Heart left ventricle (tissue), 16 donors: ENCODE measurements around the gene PLA2G4B. TPM values are rescaled to one million over a fixed set of nuclear protein-coding genes. Genes with fewer than 3 reads are reported as not detected.

ENCODE experiments used
- ATAC-seq, 4 donors: fragments of 200-7000 bp; cut with Tn5 transposase; one replicate each; pipeline ENCODE4 v1.9.1; 2020 to 2022; ENCODE audit warnings: moderate library complexity in 4 of 4, mild to moderate bottlenecking in 3 of 4, moderate number of reproducible peaks in 1 of 4
- DNase-seq, 5 donors: peaks; one replicate each; pipeline ENCODE4 v3.0.0-alpha.2; 2020
- H3K27ac ChIP-seq, 12 donors: fragments of 200-600 bp; sonication (generic) in 4 of 12; one replicate each; pipeline versions ENCODE4 v1.5.0 to v1.8.0; 2016 to 2022; ENCODE audit warnings: mild to moderate bottlenecking in 2 of 12
- H3K27me3 ChIP-seq, 9 donors: fragments of 200-600 bp; sonication (generic) in 2 of 9; one replicate each; pipeline versions ENCODE4 v1.5.1 to v1.8.0; 2016 to 2022; ENCODE audit warnings: mild to moderate bottlenecking in 3 of 9
- H3K36me3 ChIP-seq, 9 donors: fragments of 200-600 bp; sonication (generic) in 2 of 9; one replicate each; pipeline versions ENCODE4 v1.5.0 to v1.8.0; 2018 to 2022; ENCODE audit warnings: mild to moderate bottlenecking in 2 of 9
- H3K4me1 ChIP-seq, 12 donors: fragments of 200-600 bp; sonication (generic) in 4 of 12; one replicate each; pipeline versions ENCODE4 v1.5.0 to v1.8.0; 2016 to 2022; ENCODE audit warnings: mild to moderate bottlenecking in 3 of 12
- H3K4me3 ChIP-seq, 12 donors: fragments of 200-600 bp; sonication (generic) in 4 of 12; one replicate each; pipeline versions ENCODE4 v1.5.0 to v1.8.0; 2017 to 2022; ENCODE audit warnings: mild to moderate bottlenecking in 9 of 12, moderate library complexity in 4 of 12
- H3K9me3 ChIP-seq, 12 donors: fragments of 200-600 bp; sonication (generic) in 4 of 12; one replicate each; pipeline versions ENCODE4 v1.5.0 to v1.8.0; 2016 to 2022; ENCODE audit warnings: mild to moderate bottlenecking in 1 of 12
- CTCF ChIP-seq, 12 donors: fragments of 200-600 bp; sonication (generic) in 4 of 12; IDR thresholded peaks; one replicate each; pipeline versions ENCODE4 v1.5.0 to v1.8.0; 2018 to 2022; ENCODE audit warnings: antibody characterized with exemption in 12 of 12, mild to moderate bottlenecking in 5 of 12
- POLR2A ChIP-seq, 2 donors: fragments of 450-650 bp; IDR thresholded peaks; one replicate each; pipeline ENCODE4 v1.6.1; 2017; ENCODE audit warnings: antibody characterized with exemption in 2 of 2, mild to moderate bottlenecking in 2 of 2, moderate library complexity in 2 of 2
- WGBS, 4 donors: extraction: QIAGEN DNeasy Blood & Tissue Kit in 2 of 4; methylation state at CpG; one replicate each; pipeline versions ENCODE4 v1.1.5 to v1.1.7; 2013 to 2018; 5-methylcytosine and 5-hydroxymethylcytosine counted together
- intact Hi-C, 10 donors: fragments of 100-400 bp; cut with DNase I; formaldehyde crosslinking; loops; one replicate each; pipeline versions ENCODE4 v1.11.1 to v1.14.2; 2022
- polyA plus RNA-seq, 2 donors: library from polyadenylated mRNA; stranded (reverse); fragments of 200-250 nt; gene quantifications; one replicate each; pipeline ENCODE4 v1.2.3, GENCODE V29; 2013
- total RNA-seq, 9 donors: library from RNA; depleted of rRNA in 2 of 9; stranded (reverse); fragments of >200 nt in 2 of 9; fragmentation: NEBNext Ultra II Directional in 3 of 9; extraction: Animal tissue kit (Norgen Biotek cat#: 25700) in 3 of 9; gene quantifications; one replicate each; pipeline versions ENCODE4 v1.1.0 to v1.2.4, GENCODE V29; 2016 to 2023
- donor health status: ischemic (EF 13 %, LVEDD 7.1; RV severe dilation, severe dysfunction).
- donor health status: healthy with polysubstance abuse.
- donor health status: DM: no; HTN: yes; CAD: no.
- donor health status: DM: no; HTN: no; CAD: no.
- donor health status: ischemic (EF 25% LVEDD 6.9; RV normal size, moderate dysfunction).
- donor health status: ischemic (EF 25% LVEDD 5.7; RV mildly dilated, moderate dysfunction).
- donor health status: healthy.
- donor health status: DM: yes; HTN: yes; CAD: no.
- donor health status: ischemic (EF 35%, LVEDD 5.7; RV mildly dilated, moderate dysfunction).
- donor health status: nonischemic (EF 11% LVEDD 7.7; RV severe dilation, severe dysfunction).
- donor health status: DM: yes; HTN: yes; CAD: no.
- donor health status: PGD.
- donor health status: ischemic (EF 29% LVEDD 5.4; RV normal size, mild dysfunction).
- donor health status: nonischemic (EF 23%, LVEDD 6.1; RV moderate dilation, normal function).

Gene PLA2G4B
- total and polyA plus RNA-seq, 11 donors = 0.38 to 6.0 (median 2.8) TPM

- Histone ChIP-seq H3K4me1 (no peaks in the 10 kb centered on the region), H3K27me3 (peaks cover 0 to 4% (median 0%) of the 10 kb centered on the region in 9 donors), H3K36me3 (peaks cover 0 to 4% (median 0%) of the 10 kb centered on the region in 9 donors), H3K4me3 (no peak overlapping the region), H3K9me3 (no peaks in the 10 kb centered on the region), H3K27ac (no peak overlapping the region)
- intact Hi-C loops = no loop called here
- no peak for ATAC-seq
- TF ChIP-seq POLR2A (IDR thresholded peaks at IDR 0.05) = no peak
- no peak for TF ChIP-seq CTCF (IDR thresholded peaks at IDR 0.05)
- 74 to 90% (median 88%) methylated on average over 9 to 10 of the region's 10 CpGs for WGBS, 4 donors
- DNase-seq = no peak
Measured at GRCh38 chr15:41853831-41854230, 15.2 kb downstream of the PLA2G4B start.

GRCh38 chr15:41854443-41854842 lies 15.8 kb downstream of the PLA2G4B start:
- WGBS, 4 donors = 89 to 96% (median 95%) methylated on average over 8 to 9 of the region's 9 CpGs
- Histone ChIP-seq H3K27ac (no peak overlapping the region), H3K9me3 (no peaks in the 10 kb centered on the region), H3K27me3 (peaks cover 0 to 4% (median 0%) of the 10 kb centered on the region in 9 donors), H3K4me1 (no peaks in the 10 kb centered on the region), H3K36me3 (no peaks in the 10 kb centered on the region), H3K4me3 (no peak overlapping the region)
- intact Hi-C loops = no loop called here
- DNase-seq (no peak), ATAC-seq (no peak)
- no peak for TF ChIP-seq CTCF (IDR thresholded peaks at IDR 0.05)
- TF ChIP-seq POLR2A (IDR thresholded peaks at IDR 0.05) = no peak

- peaks cover 0 to 4% (median 0%) of the 10 kb centered on the region in 9 donors for H3K27me3 ChIP-seq
- ATAC-seq (no peak), DNase-seq (no peak)
- H3K9me3 ChIP-seq = no peaks in the 10 kb centered on the region
- H3K27ac ChIP-seq = no peak overlapping the region
- no peaks in the 10 kb centered on the region for H3K4me1 ChIP-seq
- H3K36me3 ChIP-seq = no peaks in the 10 kb centered on the region
- WGBS, 4 donors = 83 to 88% (median 85%) methylated on average over 17 to 30 of the region's 30 CpGs
- H3K4me3 ChIP-seq = no peak overlapping the region
- TF ChIP-seq CTCF (IDR thresholded peaks at IDR 0.05) (no peak), POLR2A (IDR thresholded peaks at IDR 0.05) (no peak)
- intact Hi-C loops = no loop called here
Measured at GRCh38 chr15:41855261-41855961, 16.8 kb downstream of the PLA2G4B start.

GRCh38 chr15:41856262-41856661 lies 17.6 kb downstream of the PLA2G4B start:
- DNase-seq = no peak
- Histone ChIP-seq H3K27ac (no peak overlapping the region), H3K36me3 (no peaks in the 10 kb centered on the region), H3K4me1 (no peaks in the 10 kb centered on the region), H3K9me3 (no peaks in the 10 kb centered on the region), H3K27me3 (peaks cover 0 to 4% (median 0%) of the 10 kb centered on the region in 9 donors), H3K4me3 (no peak overlapping the region)
- intact Hi-C loops = no loop called here
- ATAC-seq = no peak
- no peak for TF ChIP-seq POLR2A (IDR thresholded peaks at IDR 0.05)
- TF ChIP-seq CTCF (IDR thresholded peaks at IDR 0.05) = no peak
- 89 to 95% (median 92%) methylated on average over 17 of the region's 17 CpGs for WGBS, 4 donors
